Activated naive CD4-positive, alpha-beta T cell treated with Interleukin-2 at 50 U/mL for 16 hours (primary cell): ENCODE measurements around the gene ATF6.
"Not testable (repeated sequence)": the region's sequence is repeated elsewhere in the genome, so short reads cannot be mapped to it uniquely, and the experiment has no call there.

Experiments
- DNase-seq: peaks from one replicate; pipeline ENCODE4 v3.0.0-alpha.2; 2020

The ATF6 gene

GRCh38 chr1:161766102-161766981 lies at the start of gene ATF6:
ATF6 (plus strand) TSS chr1:161766320; CDS start chr1:161766361, 41 bp downstream.
- DNase-seq = peak; percentile 84

- DNase-seq = no peak
These were observed 47.4 kb upstream of the ATF6 start for GRCh38 chr1:161718559-161719324.

- no peak for DNase-seq
These were observed 46.9 kb upstream of the ATF6 start for GRCh38 chr1:161719325-161719611.

- DNase-seq = no peak
These were observed 45.7 kb upstream of the ATF6 start for GRCh38 chr1:161720422-161720821.

GRCh38 chr1:161720956-161721737 lies 45.0 kb upstream of the ATF6 start, which contains the start of gene FCRLB:
FCRLB (plus strand) TSS chr1:161721544; CDS start chr1:161722673, 1,129 bp downstream.
- no peak for DNase-seq

GRCh38 chr1:161721738-161722343 lies 44.3 kb upstream of the ATF6 start:
- no peak for DNase-seq

- no peak for DNase-seq
These were observed 43.7 kb upstream of the ATF6 start for GRCh38 chr1:161722406-161722805.

- no peak for DNase-seq
These were observed 42.5 kb upstream of the ATF6 start for GRCh38 chr1:161723459-161724141.

GRCh38 chr1:161725258-161725907 lies 40.7 kb upstream of the ATF6 start:
- DNase-seq = not testable (repeated sequence)

GRCh38 chr1:161725908-161726472 lies 40.1 kb upstream of the ATF6 start:
- peak; percentile 35 for DNase-seq

GRCh38 chr1:161726473-161727255 lies 39.5 kb upstream of the ATF6 start:
- DNase-seq = peak; percentile 60

- DNase-seq = peak; percentile 19
These were observed 38.7 kb upstream of the ATF6 start for GRCh38 chr1:161727256-161727924.

- DNase-seq = no peak
These were observed 37.5 kb upstream of the ATF6 start for GRCh38 chr1:161728376-161729226.

- DNase-seq = no peak
These were observed 36.0 kb upstream of the ATF6 start for GRCh38 chr1:161730050-161730564.

- no peak for DNase-seq
These were observed 34.9 kb upstream of the ATF6 start for GRCh38 chr1:161731241-161731640.

- DNase-seq = no peak
These were observed 34.0 kb upstream of the ATF6 start for GRCh38 chr1:161731981-161732718.

- DNase-seq = no peak
These were observed 32.6 kb upstream of the ATF6 start for GRCh38 chr1:161733526-161733925.

GRCh38 chr1:161735837-161736236 lies 30.3 kb upstream of the ATF6 start:
- DNase-seq = no peak
